Measurements from ENCODE around the gene FAM32A.

The FAM32A gene

DNA sequence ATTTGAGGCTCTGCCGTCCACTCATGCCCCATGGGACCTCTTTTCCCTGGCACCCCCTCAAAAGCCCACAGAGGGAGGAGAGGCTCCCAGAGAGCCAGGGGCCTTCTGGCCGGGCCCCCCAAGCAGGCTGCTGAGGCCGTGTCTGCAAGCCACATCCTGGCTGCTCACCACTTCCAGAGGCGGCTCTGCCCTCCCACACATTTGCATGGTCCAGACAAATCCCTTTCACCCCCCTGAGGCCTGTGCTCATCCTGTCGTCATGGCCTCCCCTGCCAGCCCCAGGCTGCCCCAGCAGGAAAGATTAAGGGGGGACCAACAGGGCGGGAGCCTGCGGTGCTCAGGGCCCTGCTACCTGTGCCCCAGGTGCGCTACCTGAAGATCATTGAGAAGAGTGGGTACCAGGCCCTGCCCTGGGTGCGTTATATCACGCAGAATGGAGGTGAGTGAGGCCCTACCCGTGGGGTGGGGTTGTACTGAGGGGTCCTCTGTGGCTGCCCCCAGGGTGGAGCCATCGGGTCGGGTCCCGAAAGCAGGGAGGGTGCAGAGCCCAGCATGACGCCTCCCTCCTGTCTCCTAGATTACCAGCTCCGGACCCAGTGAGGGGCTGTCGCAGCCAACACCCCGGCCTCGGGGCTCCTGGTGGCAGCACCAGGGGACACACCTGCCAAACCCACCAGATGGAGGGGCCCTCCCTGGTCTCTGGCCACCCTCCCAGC is 48.8 kb downstream of the FAM32A start:
- TF ChIP-seq, protein P1, sequence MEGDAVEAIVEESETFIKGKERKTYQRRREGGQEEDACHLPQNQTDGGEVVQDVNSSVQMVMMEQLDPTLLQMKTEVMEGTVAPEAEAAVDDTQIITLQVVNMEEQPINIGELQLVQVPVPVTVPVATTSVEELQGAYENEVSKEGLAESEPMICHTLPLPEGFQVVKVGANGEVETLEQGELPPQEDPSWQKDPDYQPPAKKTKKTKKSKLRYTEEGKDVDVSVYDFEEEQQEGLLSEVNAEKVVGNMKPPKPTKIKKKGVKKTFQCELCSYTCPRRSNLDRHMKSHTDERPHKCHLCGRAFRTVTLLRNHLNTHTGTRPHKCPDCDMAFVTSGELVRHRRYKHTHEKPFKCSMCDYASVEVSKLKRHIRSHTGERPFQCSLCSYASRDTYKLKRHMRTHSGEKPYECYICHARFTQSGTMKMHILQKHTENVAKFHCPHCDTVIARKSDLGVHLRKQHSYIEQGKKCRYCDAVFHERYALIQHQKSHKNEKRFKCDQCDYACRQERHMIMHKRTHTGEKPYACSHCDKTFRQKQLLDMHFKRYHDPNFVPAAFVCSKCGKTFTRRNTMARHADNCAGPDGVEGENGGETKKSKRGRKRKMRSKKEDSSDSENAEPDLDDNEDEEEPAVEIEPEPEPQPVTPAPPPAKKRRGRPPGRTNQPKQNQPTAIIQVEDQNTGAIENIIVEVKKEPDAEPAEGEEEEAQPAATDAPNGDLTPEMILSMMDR (IDR thresholded peaks at IDR 0.05; ENCODE audit: low read depth, low read length, missing control alignments) = no peak
- no peak for DNase-seq (ENCODE audit: extremely low read depth, low read depth)
- no peak overlapping the region for H3K4me3 ChIP-seq (replicated peaks; ENCODE audit: low read depth, low read length)

DNA sequence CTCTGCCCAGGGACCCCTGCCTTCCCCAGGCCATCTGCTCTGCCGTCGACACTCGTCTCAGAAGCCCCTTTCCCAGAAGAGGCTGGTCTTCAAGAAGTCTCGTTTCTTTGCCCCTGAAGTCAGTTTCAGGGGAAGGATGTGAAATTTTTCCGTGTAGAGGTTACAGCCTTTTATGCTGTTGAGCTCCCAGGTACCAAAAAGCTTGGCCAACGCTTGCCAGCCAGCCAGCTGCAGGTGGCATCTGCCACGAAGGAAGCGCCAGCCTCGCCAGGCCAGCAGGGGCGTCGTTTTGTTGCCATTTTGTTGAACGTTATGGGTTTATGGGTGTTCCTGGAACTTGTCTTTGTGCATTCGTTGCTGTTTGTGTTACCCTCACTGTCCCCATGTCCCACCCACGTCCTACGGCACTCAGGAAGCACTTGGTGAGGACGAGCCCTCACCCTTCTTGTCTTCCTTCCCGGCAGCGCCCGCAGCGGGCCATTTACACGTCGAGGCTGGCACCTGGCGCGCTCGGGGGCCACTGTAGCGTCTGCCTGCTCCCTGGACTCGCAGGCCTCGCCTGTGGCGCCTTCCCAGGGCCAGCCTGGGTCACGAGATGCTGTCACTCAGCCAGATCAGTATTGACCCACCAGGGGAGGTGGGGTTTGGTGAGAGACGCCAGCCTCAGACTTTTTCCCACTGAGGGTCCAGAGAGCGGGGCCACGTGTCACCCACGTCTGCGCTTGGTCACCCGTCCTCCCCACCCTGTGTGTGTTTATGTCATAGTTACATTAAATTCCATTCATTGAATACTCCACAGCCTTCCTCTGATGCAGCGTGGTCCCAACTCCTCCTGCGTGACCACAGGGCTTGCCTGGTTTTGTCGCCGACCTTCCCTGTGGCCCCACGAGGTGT is 49.6 kb downstream of the FAM32A start:
- TF ChIP-seq, protein P1 (IDR thresholded peaks at IDR 0.05; ENCODE audit: low read depth, low read length, missing control alignments) = no peak
- no peak for DNase-seq (ENCODE audit: extremely low read depth, low read depth)
- no peak overlapping the region for H3K4me3 ChIP-seq (replicated peaks; ENCODE audit: low read depth, low read length)

DNA sequence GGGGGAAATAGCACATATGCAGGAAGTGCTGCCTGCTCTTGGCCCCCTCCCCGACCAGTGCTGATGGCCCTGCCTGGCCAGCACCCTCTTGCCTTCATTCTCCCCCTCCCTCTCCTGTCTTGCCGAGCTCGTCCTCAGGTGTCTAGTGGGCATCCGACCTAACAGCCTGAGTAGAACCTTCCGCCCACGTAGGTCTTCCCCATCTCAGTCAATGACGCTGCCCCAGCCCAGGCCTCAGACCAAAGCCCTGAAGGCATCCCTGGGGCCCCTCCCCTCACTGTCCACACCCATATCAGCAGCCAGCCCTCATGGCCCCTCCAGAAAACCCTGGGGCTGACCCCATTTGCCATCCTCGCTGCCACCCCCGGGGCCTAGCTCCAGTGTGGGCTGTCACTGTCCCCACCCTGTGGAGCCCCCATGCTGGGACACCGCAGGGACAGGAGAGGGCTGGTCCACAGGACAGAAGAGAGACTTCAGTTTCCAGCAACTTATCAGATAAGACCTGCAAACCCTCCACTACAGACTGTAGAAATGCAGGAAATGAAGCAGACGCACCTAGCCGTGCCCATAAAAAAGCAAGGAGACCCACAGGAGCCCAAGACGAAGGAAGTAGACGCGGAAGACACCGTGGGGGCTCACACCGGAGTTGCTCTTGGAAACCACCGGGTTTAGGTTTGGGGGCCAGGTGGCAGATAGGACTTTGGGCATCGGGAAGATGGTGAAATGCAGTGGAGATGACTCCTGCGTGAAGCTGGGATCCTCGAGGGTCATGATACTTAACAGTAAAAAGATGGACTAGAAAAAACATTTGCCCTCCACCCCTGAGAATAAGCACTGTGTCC is 50.8 kb downstream of the FAM32A start:
- no peak for DNase-seq (ENCODE audit: extremely low read depth, low read depth)
- TF ChIP-seq, protein P1 (IDR thresholded peaks at IDR 0.05; ENCODE audit: low read depth, low read length, missing control alignments) = no peak

More for the DNA sequence above, 50.8 kb downstream of the FAM32A start:
- H3K4me3 ChIP-seq (replicated peaks; ENCODE audit: low read depth, low read length) = no peak overlapping the region

All from HFF-Myc (cell line).